ENCODE results near the gene RASGRP4.
A peak's percentile ranks its signal among the peaks of the same experiment; 100 is the strongest.

RASGRP4 gene

GRCh38 chr19:38453596-38453995, 27.6 kb upstream of the RASGRP4 start:
- TF ChIP-seq CTCF (IDR thresholded peaks at IDR 0.05) (no peak), ZFX (IDR thresholded peaks at IDR 0.05; ENCODE audit: borderline replicate concordance) (no peak)
- H3K27ac ChIP-seq = no peak overlapping the region

DNA sequence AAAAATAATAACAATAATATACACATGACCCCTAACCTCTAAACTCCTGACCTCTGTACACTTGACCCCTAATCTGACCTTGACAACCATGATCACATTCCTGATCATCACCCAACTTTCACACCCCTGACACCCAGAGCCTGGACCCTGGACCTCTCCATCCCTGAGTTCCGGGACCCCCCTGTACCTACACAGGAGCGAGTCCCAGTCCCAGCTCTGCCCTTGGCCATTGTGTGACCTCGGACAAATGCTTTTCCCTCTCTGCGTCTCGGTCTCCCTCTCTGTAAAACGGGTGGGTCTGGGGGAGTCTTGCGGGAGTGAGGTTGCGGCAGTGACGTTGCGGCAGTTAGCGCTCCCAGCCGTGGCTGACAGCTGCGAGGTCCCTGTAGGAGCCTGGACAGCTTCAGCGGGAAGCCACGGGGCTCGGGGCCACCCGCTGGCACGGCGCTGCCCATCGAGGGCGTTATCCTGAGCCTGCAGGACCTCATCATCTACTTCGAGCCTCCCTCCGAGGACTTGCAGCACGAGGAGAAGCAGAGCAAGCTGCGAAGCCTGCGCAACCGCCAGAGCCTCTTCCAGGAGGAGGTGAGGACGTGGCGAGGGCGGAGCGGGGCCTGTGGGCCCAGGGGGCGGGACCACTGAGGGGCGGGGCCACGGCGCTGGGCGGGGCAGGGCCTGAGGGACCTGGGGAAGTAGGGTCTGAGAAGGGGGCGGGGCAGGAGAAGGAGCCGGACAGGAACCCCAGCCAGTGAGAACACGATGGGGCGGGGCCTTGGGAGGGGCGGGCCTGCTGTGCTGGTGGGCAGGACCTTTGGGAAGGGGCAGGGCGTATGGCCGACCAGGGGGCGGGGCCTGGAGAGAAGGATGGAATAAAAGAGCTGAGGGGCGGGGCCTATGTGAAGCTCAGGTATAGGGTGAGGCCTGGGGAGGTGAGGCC, 26.7 kb upstream of the RASGRP4 start:
- H3K27ac ChIP-seq = peak overlapping the region; percentile 34; the same call in 1 of the 2 replicates
- no peak for TF ChIP-seq CTCF (IDR thresholded peaks at IDR 0.05)
- TF ChIP-seq ZFX (IDR thresholded peaks at IDR 0.05; ENCODE audit: borderline replicate concordance) = no peak

DNA sequence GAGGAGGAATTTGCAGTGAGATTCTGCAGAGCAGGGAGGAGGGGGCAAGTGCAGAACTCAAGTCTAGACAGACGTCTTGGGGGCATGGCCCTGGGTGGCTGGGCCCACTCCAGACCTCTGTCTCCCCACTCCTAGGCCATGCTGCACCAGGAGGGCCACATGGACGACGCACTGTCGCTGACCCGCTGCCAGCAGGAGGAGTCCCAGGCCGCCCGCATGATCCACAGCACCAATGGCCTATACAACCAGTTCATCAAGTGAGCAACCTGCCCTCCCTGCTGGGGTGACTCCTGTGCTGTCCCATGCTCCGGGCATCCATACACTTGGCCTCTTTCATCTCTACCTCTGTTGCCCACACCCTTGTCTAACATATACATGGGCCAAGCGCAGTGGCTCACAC, 25.6 kb upstream of the RASGRP4 start:
- TF ChIP-seq ZFX (IDR thresholded peaks at IDR 0.05; ENCODE audit: borderline replicate concordance) = no peak
- no peak for TF ChIP-seq CTCF (IDR thresholded peaks at IDR 0.05)

DNA sequence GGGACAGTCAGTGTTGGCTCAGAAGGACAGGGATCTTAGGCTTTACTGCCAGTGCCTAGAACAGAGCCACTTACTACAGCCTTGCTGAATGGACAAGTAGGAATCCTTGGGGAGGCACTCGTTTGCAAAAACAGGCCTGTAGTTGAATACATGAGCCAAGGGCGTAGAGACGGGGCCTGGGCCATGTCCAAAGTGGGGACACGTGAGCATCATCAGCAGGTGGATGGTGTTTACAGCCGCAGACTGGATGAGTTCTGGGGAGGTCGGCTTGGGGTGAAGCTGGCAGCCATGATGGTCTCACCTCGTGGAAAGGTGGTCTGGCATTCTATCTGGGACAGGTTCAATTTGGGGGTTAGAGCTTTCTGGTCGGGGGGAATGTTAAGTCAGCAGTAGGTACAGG, 25.0 kb upstream of the RASGRP4 start:
- H3K27ac ChIP-seq = no peak overlapping the region
- TF ChIP-seq ZFX (IDR thresholded peaks at IDR 0.05; ENCODE audit: borderline replicate concordance) (no peak), CTCF (IDR thresholded peaks at IDR 0.05) (no peak)

More for the DNA sequence above, 25.6 kb upstream of the RASGRP4 start:
- no peak overlapping the region for H3K27ac ChIP-seq

- TF ChIP-seq CTCF (IDR thresholded peaks at IDR 0.05) (no peak), ZFX (IDR thresholded peaks at IDR 0.05; ENCODE audit: borderline replicate concordance) (no peak)
- no peak overlapping the region for H3K27ac ChIP-seq
These were observed 23.5 kb upstream of the RASGRP4 start for GRCh38 chr19:38449518-38449917.

- TF ChIP-seq ZFX (IDR thresholded peaks at IDR 0.05; ENCODE audit: borderline replicate concordance) = no peak
These were observed 22.2 kb upstream of the RASGRP4 start for GRCh38 chr19:38448225-38448624.

DNA sequence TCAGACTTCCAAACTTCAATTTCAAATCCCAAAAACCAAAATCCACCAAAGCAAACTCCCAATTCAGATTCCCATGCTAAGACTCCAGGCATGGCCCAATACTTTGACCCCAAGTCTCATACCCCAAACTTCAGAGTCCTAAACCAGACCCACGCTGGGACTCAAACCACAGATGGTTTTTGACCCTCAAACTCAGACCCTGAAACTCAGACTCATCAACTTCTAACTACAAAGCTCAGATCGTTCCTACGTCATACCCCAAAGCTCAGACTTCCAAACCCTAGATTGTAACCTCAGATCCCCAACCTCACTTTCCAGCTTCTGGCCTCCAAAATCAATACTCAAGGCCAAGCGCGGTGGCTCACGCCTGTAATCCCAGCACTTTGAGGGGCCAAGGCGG, 19.3 kb upstream of the RASGRP4 start:
- no peak overlapping the region for H3K27ac ChIP-seq
- TF ChIP-seq CTCF (IDR thresholded peaks at IDR 0.05) (no peak), ZFX (IDR thresholded peaks at IDR 0.05; ENCODE audit: borderline replicate concordance) (no peak)

More at GRCh38 chr19:38448225-38448624, 22.2 kb upstream of the RASGRP4 start:
- no peak overlapping the region for H3K27ac ChIP-seq

All from 22Rv1 (cell line).